IPS DF 6.9 (cell line): ENCODE measurements around the gene PDE4D.
A peak's percentile ranks its signal among the peaks of the same experiment; 100 is the strongest.

Experiments used
- DNase-seq: peaks from one replicate; pipeline ENCODE4 v3.0.0-alpha.2; 2013; ENCODE audit warnings: low read depth, low spot score
- H3K27ac ChIP-seq: one replicate; pipeline ENCODE4 v1.5.1; 2013; ENCODE audit warnings: low read length, control low read depth
- H3K27me3 ChIP-seq: 2 replicates; pipeline ENCODE4 v1.6.1; 2013; ENCODE audit warnings: mild to moderate bottlenecking, low read length; ENCODE audit not compliant: control insufficient read depth, insufficient read depth
- H3K36me3 ChIP-seq: 2 replicates; pipeline ENCODE4 v1.6.1; 2013; ENCODE audit warnings: low read length; ENCODE audit not compliant: control insufficient read depth, insufficient read depth
- H3K4me1 ChIP-seq: 2 replicates; pipeline ENCODE4 v1.6.1; 2013; ENCODE audit warnings: low read length; ENCODE audit not compliant: control insufficient read depth, insufficient read depth
- H3K4me3 ChIP-seq: 2 replicates; pipeline ENCODE4 v1.5.1; 2013; ENCODE audit warnings: mild to moderate bottlenecking, low read length
- H3K9me3 ChIP-seq: 2 replicates; pipeline ENCODE4 v1.6.1; 2013; ENCODE audit warnings: low read length, inconsistent platforms; ENCODE audit not compliant: control insufficient read depth, insufficient read depth
- WGBS: extraction: QIAGEN DNeasy Blood & Tissue Kit; methylation state at CpG from one replicate; pipeline ENCODE4 v1.1.7; 2013; ENCODE audit warnings: mixed read lengths, missing lambda C conversion rate; ENCODE audit not compliant: insufficient read length, insufficient coverage; 5-methylcytosine and 5-hydroxymethylcytosine counted together

PDE4D gene

GRCh38 chr5:59810041-59810440 is 83.5 kb downstream of the PDE4D start:
- Histone ChIP-seq H3K4me1 (no peaks in the 10 kb centered on the region), H3K36me3 (no peaks in the 10 kb centered on the region), H3K27me3 (no peaks in the 10 kb centered on the region), H3K27ac (no peak overlapping the region), H3K9me3 (no peaks in the 10 kb centered on the region), H3K4me3 (no peak overlapping the region)
- peak; percentile 52 for DNase-seq
- no CpG with 5 or more reads among the region's 14 CpGs for WGBS

GRCh38 chr5:59807806-59808205 is 85.7 kb downstream of the PDE4D start:
- no peak overlapping the region for H3K27ac ChIP-seq
- DNase-seq, result no peak
- H3K27me3 ChIP-seq, result no peaks in the 10 kb centered on the region
- no peaks in the 10 kb centered on the region for H3K9me3 ChIP-seq
- H3K4me3 ChIP-seq, result no peak overlapping the region
- no CpG with 5 or more reads among the region's 3 CpGs for WGBS
- H3K36me3 ChIP-seq, result no peaks in the 10 kb centered on the region
- H3K4me1 ChIP-seq, result no peaks in the 10 kb centered on the region

GRCh38 chr5:59800347-59800893 is 93.1 kb downstream of the PDE4D start:
- no CpG with 5 or more reads among the region's 1 CpG for WGBS
- H3K27ac ChIP-seq, result no peak overlapping the region
- H3K27me3 ChIP-seq, result no peaks in the 10 kb centered on the region
- H3K4me1 ChIP-seq, result no peaks in the 10 kb centered on the region
- H3K4me3 ChIP-seq, result no peak overlapping the region
- H3K9me3 ChIP-seq, result no peaks in the 10 kb centered on the region
- DNase-seq, result peak; percentile 9
- H3K36me3 ChIP-seq, result no peaks in the 10 kb centered on the region

GRCh38 chr5:59799668-59800346 is 93.7 kb downstream of the PDE4D start:
- WGBS, result no CpG with 5 or more reads among the region's 6 CpGs
- Histone ChIP-seq H3K27me3 (no peaks in the 10 kb centered on the region), H3K9me3 (no peaks in the 10 kb centered on the region), H3K36me3 (no peaks in the 10 kb centered on the region), H3K4me1 (no peaks in the 10 kb centered on the region), H3K27ac (no peak overlapping the region), H3K4me3 (no peak overlapping the region)
- DNase-seq, result peak; percentile 25

GRCh38 chr5:59798862-59799667 is 94.5 kb downstream of the PDE4D start:
- Histone ChIP-seq H3K4me1 (no peaks in the 10 kb centered on the region), H3K27me3 (no peaks in the 10 kb centered on the region), H3K27ac (no peak overlapping the region), H3K4me3 (no peak overlapping the region), H3K36me3 (no peaks in the 10 kb centered on the region), H3K9me3 (no peaks in the 10 kb centered on the region)
- WGBS, result no CpG with 5 or more reads among the region's 5 CpGs
- DNase-seq, result no peak

GRCh38 chr5:59795141-59795540 is 98.4 kb downstream of the PDE4D start:
- no peaks in the 10 kb centered on the region for H3K9me3 ChIP-seq
- no peak for DNase-seq
- H3K27ac ChIP-seq, result no peak overlapping the region
- H3K36me3 ChIP-seq, result no peaks in the 10 kb centered on the region
- no peak overlapping the region for H3K4me3 ChIP-seq
- H3K27me3 ChIP-seq, result no peaks in the 10 kb centered on the region
- H3K4me1 ChIP-seq, result peaks cover 2% of the 10 kb centered on the region; the same call in 1 of the 2 replicates
- no CpG with 5 or more reads among the region's 4 CpGs for WGBS

- Histone ChIP-seq H3K36me3 (no peaks in the 10 kb centered on the region), H3K4me1 (peaks cover 2% of the 10 kb centered on the region; the same call in 1 of the 2 replicates), H3K27ac (no peak overlapping the region), H3K4me3 (no peak overlapping the region), H3K27me3 (no peaks in the 10 kb centered on the region), H3K9me3 (no peaks in the 10 kb centered on the region)
- WGBS, result no CpG with 5 or more reads among the region's 6 CpGs
- DNase-seq, result no peak
Observed at GRCh38 chr5:59792983-59793585, 100.4 kb downstream of the PDE4D start.

- Histone ChIP-seq H3K36me3 (no peaks in the 10 kb centered on the region), H3K4me1 (peaks cover 2% of the 10 kb centered on the region; the same call in 1 of the 2 replicates), H3K27me3 (no peaks in the 10 kb centered on the region), H3K27ac (no peak overlapping the region), H3K4me3 (no peak overlapping the region), H3K9me3 (no peaks in the 10 kb centered on the region)
- no peak for DNase-seq
- no CpG with 5 or more reads among the region's 3 CpGs for WGBS
Observed at GRCh38 chr5:59791617-59792016, 101.9 kb downstream of the PDE4D start.

- no peaks in the 10 kb centered on the region for H3K27me3 ChIP-seq
- H3K27ac ChIP-seq, result no peak overlapping the region
- no peak for DNase-seq
- no peaks in the 10 kb centered on the region for H3K9me3 ChIP-seq
- no CpG with 5 or more reads among the region's 9 CpGs for WGBS
- H3K4me1 ChIP-seq, result peaks cover 2% of the 10 kb centered on the region; the same call in 1 of the 2 replicates
- H3K4me3 ChIP-seq, result no peak overlapping the region
- no peaks in the 10 kb centered on the region for H3K36me3 ChIP-seq
Observed at GRCh38 chr5:59790776-59791475, 102.6 kb downstream of the PDE4D start.

GRCh38 chr5:59790376-59790775 is 103.2 kb downstream of the PDE4D start:
- H3K36me3 ChIP-seq, result no peaks in the 10 kb centered on the region
- no peak overlapping the region for H3K4me3 ChIP-seq
- H3K27me3 ChIP-seq, result no peaks in the 10 kb centered on the region
- WGBS, result no CpG with 5 or more reads among the region's 7 CpGs
- no peak overlapping the region for H3K27ac ChIP-seq
- no peaks in the 10 kb centered on the region for H3K9me3 ChIP-seq
- peaks cover 2% of the 10 kb centered on the region; the same call in 1 of the 2 replicates for H3K4me1 ChIP-seq
- no peak for DNase-seq
